HG03432 (cell line): ENCODE measurements around the gene CSGALNACT2.

ENCODE experiments used
- ATAC-seq: cut with Tn5 transposase; IDR thresholded peaks from one replicate; pipeline ENCODE4 v1.9.1; 2021; ENCODE audit warnings: mild to moderate bottlenecking, moderate library complexity; ENCODE audit not compliant: unreplicated experiment

CSGALNACT2 gene

DNA sequence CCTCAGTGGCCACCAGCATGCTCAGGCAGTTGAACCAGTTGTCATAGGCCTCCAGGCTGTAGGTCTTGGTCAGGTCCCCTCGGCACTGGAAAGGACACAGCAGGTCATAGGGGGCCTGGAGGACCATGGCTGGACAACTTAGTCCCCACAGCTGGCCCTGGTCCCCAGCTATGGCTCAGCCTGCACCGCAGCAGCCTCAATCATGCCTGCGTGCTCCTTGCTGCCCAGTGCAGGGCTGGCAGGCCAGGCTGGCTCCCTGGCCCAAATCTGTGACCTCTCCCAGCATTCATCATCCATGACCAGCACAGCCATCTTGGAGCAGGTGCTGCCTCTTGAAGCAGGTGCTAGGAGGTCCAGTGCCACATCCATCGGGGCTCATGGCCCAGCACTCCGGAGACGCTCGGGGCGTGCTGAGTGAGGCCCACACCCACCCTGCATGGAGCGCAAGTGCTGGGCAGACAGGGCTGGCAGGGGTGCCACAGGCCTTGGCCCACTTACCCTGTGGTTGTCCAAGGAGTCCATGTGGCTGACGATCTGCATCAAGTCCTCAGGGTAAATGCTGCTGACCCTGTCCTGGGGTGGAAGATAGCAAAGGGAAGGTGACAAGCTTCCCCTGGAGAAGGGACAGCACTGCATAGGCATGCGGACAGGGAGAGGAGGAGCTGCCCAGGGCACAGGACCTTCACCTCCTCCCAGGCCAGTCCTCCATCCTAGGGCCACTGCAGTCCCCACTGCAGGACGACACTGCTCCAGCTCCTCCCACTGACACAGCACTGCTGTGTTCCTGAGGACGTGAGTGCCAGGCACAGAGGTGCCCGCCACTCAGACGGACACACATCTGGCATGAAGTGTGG is 61.7 kb downstream of the CSGALNACT2 start:
- ATAC-seq, result no peak

- no peak for ATAC-seq
Measured at GRCh38 chr10:43200538-43201390, 62.5 kb downstream of the CSGALNACT2 start.

GRCh38 chr10:43201545-43202131 is 63.4 kb downstream of the CSGALNACT2 start:
- ATAC-seq, result no peak

GRCh38 chr10:43202224-43202656 is 64.0 kb downstream of the CSGALNACT2 start:
- peak; percentile 63 for ATAC-seq

DNA sequence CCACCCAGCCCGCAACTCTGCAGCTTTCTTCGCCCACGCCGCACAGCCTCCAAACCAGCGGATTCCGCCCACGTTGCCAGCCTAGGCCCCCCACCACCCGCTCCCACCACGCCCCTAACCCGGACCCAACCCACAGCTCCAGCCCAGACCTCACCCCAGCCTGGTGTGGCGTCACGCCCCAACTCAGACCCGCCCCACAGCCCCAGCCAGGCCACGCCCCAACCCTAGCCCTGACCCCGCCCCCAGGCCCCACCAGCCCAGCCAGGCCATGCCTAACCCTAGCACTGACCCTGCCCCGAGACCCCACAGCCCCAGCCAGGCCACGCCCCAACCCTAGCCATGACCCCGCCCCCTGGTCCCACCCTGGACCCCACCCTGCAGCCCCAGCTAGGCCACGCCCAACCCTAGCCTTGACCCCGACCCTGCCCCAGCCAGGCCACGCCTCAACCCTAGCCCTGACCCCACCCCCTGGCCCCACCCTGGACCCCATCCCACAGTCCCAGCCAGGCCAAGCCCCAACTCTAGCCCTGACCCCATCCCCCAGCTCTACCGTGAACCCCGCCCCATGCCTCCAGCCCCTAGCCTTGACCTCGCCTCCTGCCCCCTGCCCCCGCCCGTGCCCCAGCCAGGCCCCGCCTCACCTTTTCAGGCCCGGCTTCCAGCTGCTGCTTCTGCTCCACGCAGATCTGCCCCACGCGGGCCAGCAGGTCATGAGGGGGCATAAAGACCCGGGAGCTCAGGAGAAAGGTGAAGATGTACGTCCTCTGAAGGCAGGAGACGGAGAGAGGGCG is 64.6 kb downstream of the CSGALNACT2 start:
- ATAC-seq, result peak; percentile 44

- peak; percentile 32 for ATAC-seq
Measured at GRCh38 chr10:43203448-43204041, 65.3 kb downstream of the CSGALNACT2 start.

GRCh38 chr10:43204042-43204942 is 66.0 kb downstream of the CSGALNACT2 start:
- peak; percentile 3 for ATAC-seq

DNA sequence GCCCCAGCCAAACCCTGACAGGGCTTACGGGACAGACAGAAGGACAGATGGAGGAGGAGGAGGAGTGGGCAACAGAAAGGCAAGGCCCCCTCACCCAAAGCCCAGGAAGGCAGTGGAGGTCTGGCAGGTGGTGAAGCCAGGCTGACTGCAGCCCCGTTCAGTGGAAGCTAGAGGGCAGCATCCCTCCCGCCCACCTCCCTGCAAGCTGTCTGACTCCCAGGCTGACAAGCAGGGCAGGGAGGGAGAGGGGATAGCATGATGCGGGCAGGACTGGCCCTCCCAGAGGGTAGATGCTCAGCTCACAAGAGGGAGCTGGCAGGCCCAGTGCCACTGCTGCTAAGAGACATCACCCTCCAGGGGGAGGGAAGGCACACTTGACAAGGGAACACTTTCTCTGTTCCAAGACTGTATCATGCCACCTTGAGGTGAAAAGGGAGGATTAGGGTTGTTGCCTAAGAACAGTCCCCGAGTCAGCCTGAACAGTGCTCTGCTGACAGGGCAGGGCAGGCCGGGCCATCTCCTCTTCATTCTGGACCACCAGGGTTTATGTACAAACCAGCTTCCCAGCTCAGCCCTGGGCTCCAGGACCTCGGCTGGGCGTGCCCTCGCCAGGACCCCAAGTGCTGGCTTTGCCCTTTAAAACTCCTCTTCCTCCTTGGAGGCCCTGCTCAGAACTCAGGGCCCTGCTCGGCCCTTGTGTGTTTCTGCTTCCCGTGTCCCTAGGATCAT is 66.9 kb downstream of the CSGALNACT2 start:
- peak; percentile 68 for ATAC-seq

DNA sequence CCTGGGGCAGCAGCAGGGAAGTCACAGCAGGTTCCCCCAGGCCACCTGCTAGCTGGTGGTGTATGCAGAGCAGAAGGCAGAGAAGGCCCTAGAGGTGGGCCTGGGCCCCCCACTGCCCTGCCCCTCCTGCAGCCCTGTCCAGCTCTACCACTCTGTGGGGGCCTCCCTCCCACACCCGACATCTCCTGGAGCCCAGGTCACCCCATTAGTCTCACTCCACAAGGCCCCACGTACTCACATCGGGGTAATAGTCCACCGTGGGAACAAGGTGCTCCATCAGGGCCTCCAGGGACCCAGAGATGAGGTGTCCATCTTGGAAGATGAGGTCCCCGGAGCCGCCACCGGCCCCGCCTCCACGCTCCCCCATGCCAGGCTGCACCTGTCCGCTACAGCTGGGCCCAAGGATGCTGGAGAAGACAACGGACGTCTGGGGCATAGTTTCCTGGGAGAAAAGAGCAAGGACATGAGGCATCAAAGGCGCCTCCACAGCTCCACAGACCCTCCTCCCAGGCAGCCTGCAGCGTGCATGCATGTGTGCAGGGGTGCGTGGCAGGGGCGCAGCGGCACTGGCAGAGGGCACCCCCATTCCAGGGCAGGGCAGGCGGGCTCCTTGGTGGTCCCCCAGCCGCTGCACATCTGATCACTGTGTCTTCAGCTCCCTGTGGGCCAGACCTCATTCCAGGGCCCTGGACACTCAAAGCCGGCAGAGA is 67.6 kb downstream of the CSGALNACT2 start:
- no peak for ATAC-seq

- no peak for ATAC-seq
Measured at GRCh38 chr10:43206391-43207235, 68.4 kb downstream of the CSGALNACT2 start.

GRCh38 chr10:43208147-43209073 is 70.2 kb downstream of the CSGALNACT2 start:
- ATAC-seq, result no peak

DNA sequence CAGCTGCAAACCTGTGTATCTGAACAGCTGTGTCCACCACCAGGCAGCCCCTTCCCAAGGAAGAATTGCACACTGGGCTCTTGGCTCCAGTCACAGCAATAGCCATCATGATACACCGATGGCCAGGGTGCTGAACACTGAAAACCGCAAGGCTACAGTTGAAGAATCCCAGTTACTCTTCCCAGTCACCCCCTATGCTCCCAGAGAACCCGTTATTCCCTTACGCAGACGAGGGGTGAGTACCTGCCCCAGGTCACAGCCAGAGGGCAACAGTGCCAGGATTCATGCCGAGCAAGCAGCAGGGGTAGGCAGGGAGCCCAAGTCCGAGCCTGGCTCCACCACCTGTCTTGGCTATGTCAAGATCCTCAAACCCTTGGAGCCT is 70.8 kb downstream of the CSGALNACT2 start:
- ATAC-seq, result no peak

GRCh38 chr10:43209651-43210141 is 71.5 kb downstream of the CSGALNACT2 start:
- ATAC-seq, result no peak

DNA sequence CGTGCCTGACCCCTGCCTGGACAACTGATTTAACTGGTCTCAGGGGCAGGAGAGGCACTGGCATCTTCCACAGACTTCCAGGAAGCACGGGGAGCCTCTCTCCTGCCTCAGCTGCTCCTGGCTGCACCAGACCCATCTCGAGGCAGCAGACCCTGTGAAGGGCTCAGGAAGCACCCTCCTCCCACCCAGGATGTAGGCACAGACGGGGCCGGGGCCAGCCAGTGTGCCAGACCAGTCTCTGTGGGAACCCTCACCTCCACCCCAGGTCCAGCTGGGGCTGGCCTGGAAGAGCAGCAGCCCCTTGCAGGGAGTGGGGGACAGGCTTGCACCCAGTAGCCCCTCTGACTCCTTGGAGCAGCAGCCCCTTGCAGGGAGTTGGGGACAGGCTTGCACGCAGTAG is 72.3 kb downstream of the CSGALNACT2 start:
- no peak for ATAC-seq

DNA sequence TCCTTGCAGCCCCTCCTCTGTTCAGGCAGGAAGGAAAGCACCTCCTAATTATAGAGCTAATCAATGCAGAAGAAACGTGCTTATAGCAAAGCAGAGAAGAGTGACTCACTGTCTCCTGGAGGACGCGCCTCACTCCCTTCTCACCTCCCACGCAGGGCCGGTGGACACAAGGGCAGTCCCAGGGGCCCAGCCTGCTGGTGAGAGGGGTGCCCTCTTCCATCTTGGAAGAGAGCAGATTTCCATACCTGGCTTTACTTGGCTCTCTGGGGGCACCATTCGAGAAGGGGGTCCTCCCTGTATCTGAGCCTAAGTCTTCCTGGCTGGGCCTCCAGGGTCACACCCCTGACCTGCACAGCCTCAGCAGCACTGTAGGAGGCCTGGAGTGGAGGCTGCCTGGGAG is 72.8 kb downstream of the CSGALNACT2 start:
- peak; percentile 43 for ATAC-seq
